Measurements from ENCODE around the gene C17orf78. TPM values are rescaled to one million over a fixed set of nuclear protein-coding genes. Genes with fewer than 3 reads are reported as not detected.

Gene C17orf78
- total and polyA plus RNA-seq, 2 of the 8 experiments (the other 6 are each of a cell fraction or from before 2014, with no cell fraction given): not detected

DNA sequence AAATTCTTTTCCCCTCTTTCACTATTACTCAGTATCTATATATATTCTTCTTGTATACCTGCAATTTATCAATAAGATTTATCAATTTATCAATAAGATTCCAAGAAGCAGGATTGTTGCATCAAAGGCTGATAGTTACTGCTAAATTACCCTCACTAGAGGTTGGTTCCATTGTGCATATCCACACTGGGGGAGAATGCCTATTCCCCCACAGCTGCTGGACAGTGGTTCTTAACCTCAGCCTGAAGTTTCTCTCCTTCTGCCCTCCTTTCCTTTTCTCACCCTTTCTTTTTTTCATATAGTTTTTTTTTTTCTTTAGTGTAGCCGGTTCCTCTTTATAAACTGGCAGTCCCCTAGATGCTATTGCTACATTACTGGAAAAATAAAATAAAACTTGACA, 6.3 kb downstream of the C17orf78 start:
- Histone ChIP-seq H3K9me3 (ENCODE audit: insufficient read depth in 2 of 2, low read depth in 1 of 2, low read length in 1 of 2) (no peaks in the 10 kb centered on the region), H3K4me1 (replicated peaks in 1 of 4; ENCODE audit: control insufficient read depth in 3 of 4, insufficient read depth in 4 of 4, low read length in 3 of 4) (no peaks in the 10 kb centered on the region), H3K9ac (replicated peaks in 1 of 4; ENCODE audit: extremely low read depth in 1 of 4, low read depth in 3 of 4, low read length in 3 of 4) (no peak overlapping the region), H4K91ac (replicated peaks; ENCODE audit: insufficient read length, low read length) (no peak overlapping the region), H2BK5ac (ENCODE audit: low read depth, low read length) (no peak overlapping the region), H3K14ac (ENCODE audit: insufficient read length) (no peak overlapping the region), H2BK120ac (replicated peaks; ENCODE audit: low read depth, low read length) (no peak overlapping the region), H3K23ac (ENCODE audit: insufficient read length) (no peak overlapping the region), H3K4ac (replicated peaks; ENCODE audit: insufficient read length, low read depth, low read length) (no peak overlapping the region), H3K4me3 (ENCODE audit: extremely low read depth in 1 of 4, insufficient read depth in 2 of 4, low read depth in 3 of 4, low read length in 4 of 4) (no peak overlapping the region), H3K4me2 (ENCODE audit: insufficient read depth in 1 of 2, low read depth in 2 of 2, low read length in 2 of 2) (no peak overlapping the region), H3K79me2 (ENCODE audit: control insufficient read depth in 1 of 2, insufficient read depth in 2 of 2, low read length in 2 of 2) (no peaks in the 10 kb centered on the region), H3K56ac (replicated peaks; ENCODE audit: insufficient read length, low read depth, low read length) (no peak overlapping the region), H4K20me1 (replicated peaks in 1 of 2; ENCODE audit: control insufficient read depth in 1 of 2, insufficient read depth in 2 of 2, low read length in 2 of 2) (no peaks in the 10 kb centered on the region), H3K36me3 (ENCODE audit: control insufficient read depth in 2 of 4, insufficient read depth in 4 of 4, low read length in 3 of 4) (no peaks in the 10 kb centered on the region), H3K18ac (ENCODE audit: extremely low read depth, low read length) (no peak overlapping the region), H3K79me1 (ENCODE audit: low read depth, low read length) (no peaks in the 10 kb centered on the region), H2AK5ac (ENCODE audit: low read depth, low read length) (no peak overlapping the region), H2BK15ac (ENCODE audit: low read length) (no peak overlapping the region), H2BK20ac (ENCODE audit: low read length) (no peak overlapping the region), H2AFZ (ENCODE audit: low read length) (no peak overlapping the region), H4K5ac (ENCODE audit: insufficient read length, low read depth, low read length) (no peak overlapping the region), H4K8ac (ENCODE audit: extremely low read depth, insufficient read depth, low read length) (no peak overlapping the region), H2BK12ac (ENCODE audit: low read depth, low read length) (no peak overlapping the region), H3K27me3 (replicated peaks in 1 of 4; ENCODE audit: control insufficient read depth in 3 of 4, extremely low read depth in 1 of 4, insufficient read depth in 3 of 4, low read length in 3 of 4) (no peaks in the 10 kb centered on the region), H3K23me2 (ENCODE audit: low read depth, low read length) (no peaks in the 10 kb centered on the region), H3K27ac (ENCODE audit: low read depth, low read length) (no peak overlapping the region)
- no peak for DNase-seq (ENCODE audit: low read depth in 1 of 2, low spot score in 2 of 2)
- WGBS, 2 experiments (ENCODE audit: extremely low coverage in 1 of 2, insufficient coverage in 1 of 2, insufficient read length in 1 of 2, insufficient replicate concordance in 2 of 2, low coverage in 1 of 2, low lambda C conversion rate in 2 of 2, missing lambda C conversion rate in 1 of 2): 100% methylated on average over 1 of the region's 1 CpG; no CpG with 5 or more reads in 1 of the 2 experiments
- ChIA-PET CTCF (ENCODE audit: partially characterized antibody) (interaction anchor here (0.6 to 1.7 kb wide), 5 partner anchors 8 to 220 kb away, joined by 3 to 14 read pairs (median 3); no protein-coding TSS in a partner anchor), POLR2A (ENCODE audit: partially characterized antibody) (no interaction called here)
- FAIRE-seq: no peak
- no peak for TF ChIP-seq CREB1 (IDR thresholded peaks at IDR 0.05)
- TF ChIP-seq BACH1 (IDR thresholded peaks at IDR 0.05; ENCODE audit: low read length): no peak
- no peak for TF ChIP-seq YY1 (IDR thresholded peaks at IDR 0.05; ENCODE audit: low read depth, low read length)
- no peak for TF ChIP-seq CTCF (IDR thresholded peaks at IDR 0.05; ENCODE audit: control extremely low read depth in 1 of 3, insufficient read depth in 1 of 3, low read depth in 1 of 3, low read length in 3 of 3)
- TF ChIP-seq NRF1 (IDR thresholded peaks at IDR 0.05; ENCODE audit: low read depth, low read length): no peak; the same call in 1 of the 2 replicates
- TF ChIP-seq GABPA (IDR thresholded peaks at IDR 0.05; ENCODE audit: borderline replicate concordance, insufficient read depth, low read length): no peak
- no peak for TF ChIP-seq KDM5A (IDR thresholded peaks at IDR 0.05; ENCODE audit: low read length)

Measured in H1 (cell line).